ENCODE measurements around the gene RGS6.

DNA sequence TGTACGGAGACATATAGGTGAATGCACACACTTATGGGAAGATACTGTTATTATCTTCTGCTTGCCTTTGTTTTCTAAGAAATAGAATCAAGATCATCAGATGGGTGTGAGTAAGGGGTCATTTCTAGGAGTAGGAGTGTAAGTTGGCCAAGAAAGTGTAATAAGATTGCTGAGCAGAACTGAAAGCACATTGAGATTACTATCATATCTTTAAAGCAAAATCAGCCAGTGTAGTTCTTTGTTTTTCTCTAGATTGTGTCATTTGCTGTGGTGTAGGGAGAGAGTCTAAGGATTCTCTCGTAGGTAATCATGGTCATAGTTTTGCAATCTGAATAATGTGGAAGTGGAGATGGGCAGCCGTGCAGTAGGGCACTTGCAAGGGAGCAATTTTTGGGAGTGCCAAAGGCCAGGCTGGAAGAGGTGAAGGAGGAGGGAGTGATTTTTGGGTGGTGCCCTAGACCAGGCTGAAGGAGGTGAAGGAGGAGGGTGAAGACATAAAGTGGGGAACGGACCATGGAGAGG lies 131.6 kb downstream of the RGS6 start:
- TF ChIP-seq CTCF (IDR thresholded peaks at IDR 0.05; ENCODE audit: low read depth, low read length, missing input control) = no peak
- no peak for TF ChIP-seq RAD21 (IDR thresholded peaks at IDR 0.05)
- TF ChIP-seq JUND (IDR thresholded peaks at IDR 0.05) = no peak
- no peak for TF ChIP-seq EGR1 (IDR thresholded peaks at IDR 0.05; ENCODE audit: low read depth in 2 of 2)
- TF ChIP-seq, protein P1, sequence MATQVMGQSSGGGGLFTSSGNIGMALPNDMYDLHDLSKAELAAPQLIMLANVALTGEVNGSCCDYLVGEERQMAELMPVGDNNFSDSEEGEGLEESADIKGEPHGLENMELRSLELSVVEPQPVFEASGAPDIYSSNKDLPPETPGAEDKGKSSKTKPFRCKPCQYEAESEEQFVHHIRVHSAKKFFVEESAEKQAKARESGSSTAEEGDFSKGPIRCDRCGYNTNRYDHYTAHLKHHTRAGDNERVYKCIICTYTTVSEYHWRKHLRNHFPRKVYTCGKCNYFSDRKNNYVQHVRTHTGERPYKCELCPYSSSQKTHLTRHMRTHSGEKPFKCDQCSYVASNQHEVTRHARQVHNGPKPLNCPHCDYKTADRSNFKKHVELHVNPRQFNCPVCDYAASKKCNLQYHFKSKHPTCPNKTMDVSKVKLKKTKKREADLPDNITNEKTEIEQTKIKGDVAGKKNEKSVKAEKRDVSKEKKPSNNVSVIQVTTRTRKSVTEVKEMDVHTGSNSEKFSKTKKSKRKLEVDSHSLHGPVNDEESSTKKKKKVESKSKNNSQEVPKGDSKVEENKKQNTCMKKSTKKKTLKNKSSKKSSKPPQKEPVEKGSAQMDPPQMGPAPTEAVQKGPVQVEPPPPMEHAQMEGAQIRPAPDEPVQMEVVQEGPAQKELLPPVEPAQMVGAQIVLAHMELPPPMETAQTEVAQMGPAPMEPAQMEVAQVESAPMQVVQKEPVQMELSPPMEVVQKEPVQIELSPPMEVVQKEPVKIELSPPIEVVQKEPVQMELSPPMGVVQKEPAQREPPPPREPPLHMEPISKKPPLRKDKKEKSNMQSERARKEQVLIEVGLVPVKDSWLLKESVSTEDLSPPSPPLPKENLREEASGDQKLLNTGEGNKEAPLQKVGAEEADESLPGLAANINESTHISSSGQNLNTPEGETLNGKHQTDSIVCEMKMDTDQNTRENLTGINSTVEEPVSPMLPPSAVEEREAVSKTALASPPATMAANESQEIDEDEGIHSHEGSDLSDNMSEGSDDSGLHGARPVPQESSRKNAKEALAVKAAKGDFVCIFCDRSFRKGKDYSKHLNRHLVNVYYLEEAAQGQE (IDR thresholded peaks at IDR 0.05) = no peak
- TF ChIP-seq, protein P2, sequence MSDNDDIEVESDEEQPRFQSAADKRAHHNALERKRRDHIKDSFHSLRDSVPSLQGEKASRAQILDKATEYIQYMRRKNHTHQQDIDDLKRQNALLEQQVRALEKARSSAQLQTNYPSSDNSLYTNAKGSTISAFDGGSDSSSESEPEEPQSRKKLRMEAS (IDR thresholded peaks at IDR 0.05) = no peak
- no peak for TF ChIP-seq TAF1 (conservative IDR thresholded peaks at IDR 0.05)
- no peak for TF ChIP-seq SP1 (IDR thresholded peaks at IDR 0.05)
